AG09319 (cell line): ENCODE data around the gene RNU5D-1.

Source experiments
- DNase-seq: peaks from one replicate; pipeline ENCODE4 v3.0.0-alpha.2; 2010; ENCODE audit warnings: low read depth; ENCODE audit errors: extremely low read depth
- CTCF ChIP-seq: IDR thresholded peaks from 2 replicates; pipeline ENCODE4 v1.5.1; 2011; ENCODE audit warnings: low read depth, mild to moderate bottlenecking, inconsistent platforms, low read length, moderate library complexity

RNU5D-1 gene

DNA sequence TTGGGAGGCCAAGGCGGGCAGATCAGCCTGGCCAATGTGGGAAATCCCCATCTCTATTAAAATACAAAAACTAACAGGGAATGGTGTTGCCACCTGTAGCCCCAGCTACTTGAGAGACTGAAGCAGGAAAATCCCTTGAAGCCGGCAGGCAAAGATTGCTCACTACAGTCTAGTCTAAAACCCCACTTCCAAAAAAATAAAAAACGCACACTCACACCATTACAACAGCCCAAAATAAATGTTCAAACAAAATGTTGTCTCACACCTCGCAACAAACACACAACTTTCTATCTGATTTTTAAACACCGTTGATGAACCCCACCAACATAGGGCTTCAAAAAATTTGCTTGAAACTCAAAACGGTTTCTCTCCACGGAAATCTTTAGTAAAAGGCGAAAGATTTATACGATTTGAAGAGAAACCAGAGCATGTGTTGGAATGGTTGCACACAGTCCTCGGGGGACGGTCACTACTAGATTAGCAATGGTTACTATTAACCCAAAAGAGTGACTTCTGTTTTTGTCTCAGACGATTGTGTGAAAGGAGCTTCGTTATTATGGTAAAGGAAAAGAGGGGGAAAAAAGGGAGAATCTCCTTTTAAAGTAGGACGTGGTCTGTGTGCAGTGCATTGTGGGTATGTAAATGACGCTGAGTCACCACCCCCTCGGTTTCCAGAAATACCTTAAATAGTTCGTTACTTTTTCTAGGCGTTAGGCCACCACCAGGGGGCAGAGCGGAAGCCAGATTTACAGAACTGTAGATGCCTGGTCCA lies at the start of gene RNU5D-1:
TSS of gene RNU5D-1 (minus strand) at position 430 of the 772 bp plus-strand sequence.
- peak; percentile 76 for TF ChIP-seq CTCF
- peak; percentile 87 for DNase-seq

DNA sequence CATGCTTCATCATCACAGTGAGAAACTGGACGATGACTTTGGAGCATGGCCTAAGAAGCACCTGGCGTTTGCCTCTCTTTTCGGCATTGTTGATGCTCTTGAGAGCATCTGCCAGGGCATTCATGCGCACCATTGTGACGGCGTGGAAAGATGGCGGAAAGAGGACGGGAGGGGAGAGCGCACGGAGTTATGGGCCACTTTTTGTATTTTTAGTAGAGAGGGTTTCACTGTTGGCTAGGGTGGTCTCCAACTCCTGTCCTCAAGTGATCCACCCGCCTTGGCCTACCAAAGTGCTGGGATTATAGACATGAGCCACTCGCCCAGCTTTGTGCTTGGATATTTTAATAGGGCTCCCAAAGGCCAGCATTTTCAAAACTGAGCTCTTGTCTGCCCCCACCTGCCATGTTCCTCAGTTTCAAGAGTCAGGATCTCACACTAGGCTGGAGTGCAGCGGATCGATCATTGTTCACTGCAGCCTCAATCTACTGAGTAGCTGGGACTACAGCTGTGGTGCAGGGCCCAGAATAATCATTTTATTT lies 49.7 kb upstream of the RNU5D-1 start:
- no peak for TF ChIP-seq CTCF
- no peak for DNase-seq

DNA sequence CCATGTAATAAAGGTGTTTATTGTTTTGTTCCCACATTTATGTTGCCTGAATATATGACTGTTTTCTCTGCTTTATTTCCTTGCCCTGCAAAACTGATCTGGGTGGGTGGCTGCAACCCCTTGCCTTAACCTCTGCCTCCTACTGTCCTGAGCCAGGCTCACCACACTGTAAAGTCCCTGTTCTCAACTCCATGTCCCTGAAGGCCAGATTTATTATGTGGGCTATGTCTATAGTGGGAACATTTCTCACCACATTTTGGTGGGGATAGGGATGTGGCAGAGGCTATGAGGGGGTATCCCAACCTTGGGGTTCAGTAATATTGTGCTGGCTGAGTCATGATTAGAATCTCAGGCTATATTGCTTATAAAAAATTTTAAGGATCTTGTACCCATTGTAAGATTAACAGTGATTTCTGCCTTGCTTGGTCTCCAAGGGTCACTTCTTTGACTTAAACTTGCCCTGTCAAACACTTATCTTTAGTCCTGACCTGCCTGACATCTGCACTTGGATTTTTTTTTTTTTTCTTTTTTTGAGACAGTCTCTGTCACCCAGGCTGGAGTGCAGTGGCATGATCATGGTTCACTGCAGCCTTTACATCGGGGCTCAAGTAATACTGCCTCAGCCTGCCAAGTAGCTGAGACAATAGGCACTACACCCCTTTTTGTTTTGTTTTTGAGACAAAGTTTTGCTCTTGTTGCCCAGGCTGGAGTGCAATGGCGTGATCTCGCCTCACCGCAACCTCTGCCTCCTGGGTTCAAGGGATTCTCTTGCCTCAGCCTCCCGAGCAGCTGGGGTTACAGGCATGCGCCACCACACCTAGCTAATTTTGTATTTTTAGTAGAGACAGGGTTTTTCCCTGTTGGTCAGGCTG lies 48.0 kb upstream of the RNU5D-1 start:
- no peak for TF ChIP-seq CTCF

DNA sequence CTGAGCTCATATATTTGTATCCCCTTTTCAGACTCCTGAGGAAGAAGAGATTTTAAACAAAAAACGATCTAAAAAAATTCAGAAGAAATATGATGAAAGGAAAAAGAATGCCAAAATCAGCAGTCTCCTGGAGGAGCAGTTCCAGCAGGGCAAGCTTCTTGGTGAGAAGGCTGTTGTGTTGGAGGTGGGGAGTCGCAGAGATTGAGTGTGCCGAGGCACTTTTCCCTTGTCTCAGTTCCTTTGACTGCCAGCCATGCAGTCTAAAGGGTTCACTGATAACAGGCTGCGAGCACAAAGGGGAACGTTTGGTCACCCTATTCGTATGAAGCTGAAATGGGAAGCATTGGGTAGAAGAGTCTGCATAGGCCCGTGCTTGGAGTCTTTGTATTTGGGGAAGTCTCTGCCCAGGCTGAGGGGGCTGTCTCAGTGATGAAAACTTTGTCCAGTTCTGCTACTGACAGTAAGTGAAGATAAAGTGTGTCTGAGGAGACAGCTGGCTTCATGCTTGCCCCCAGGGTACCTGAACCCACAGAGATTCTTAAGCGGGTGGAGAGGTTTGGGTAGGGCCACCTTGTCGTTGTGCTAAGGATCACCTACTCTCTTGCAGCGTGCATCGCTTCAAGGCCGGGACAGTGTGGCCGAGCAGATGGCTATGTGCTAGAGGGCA lies 47.1 kb upstream of the RNU5D-1 start:
- no peak for TF ChIP-seq CTCF
- DNase-seq = no peak

More for the DNA sequence above, 48.0 kb upstream of the RNU5D-1 start:
- no peak for DNase-seq

- DNase-seq = no peak
- no peak for TF ChIP-seq CTCF
These were observed 46.6 kb upstream of the RNU5D-1 start for GRCh38 chr1:44777547-44777946.

DNA sequence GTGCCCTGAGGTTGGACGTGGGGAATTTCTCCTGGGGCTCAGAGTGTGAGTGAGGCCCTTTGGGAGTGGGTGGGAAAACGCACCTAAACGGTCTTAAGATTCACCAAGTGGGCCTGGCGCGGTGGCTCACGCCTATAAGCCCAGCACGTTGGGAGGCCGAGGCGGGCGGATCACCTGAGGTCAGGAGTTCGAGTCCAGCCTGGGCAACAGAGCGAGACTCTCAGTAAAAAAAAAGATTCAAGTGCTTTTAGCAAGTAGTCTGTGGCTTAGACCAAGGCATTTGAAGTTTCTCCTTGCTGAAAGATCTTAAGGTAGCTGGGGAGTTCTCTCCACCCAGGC lies 45.7 kb upstream of the RNU5D-1 start:
- DNase-seq = no peak
- TF ChIP-seq CTCF = no peak
